ENCODE measurements around the gene MRPL21.

GRCh38 chr11:68868221-68868835 lies 35.3 kb downstream of the MRPL21 start:
- no peak for TF ChIP-seq CTCF (optimal IDR thresholded peaks at IDR 0.05 in 1 of 3, IDR thresholded peaks at IDR 0.05 in 1 of 3, conservative IDR thresholded peaks at IDR 0.05 in 1 of 3; ENCODE audit: extremely low read depth in 1 of 3, insufficient read depth in 2 of 3, low read length in 3 of 3)
- TF ChIP-seq EZH2 (IDR thresholded peaks at IDR 0.05; ENCODE audit: low read length), result no peak

Measured in keratinocyte (primary cell).